Activated B cell treated with CpG ODN at 0.5 μM for 24 hours (primary cell): ENCODE results near the gene IDE. TPM values are rescaled to one million over a fixed set of nuclear protein-coding genes. Genes with fewer than 3 reads are reported as not detected.

ENCODE experiments used
- ATAC-seq: fragments of 200-7000 bp; cut with Tn5 transposase; one replicate; pipeline ENCODE4 v1.10.0; 2021; ENCODE audit warnings: low read depth, mild to moderate bottlenecking, moderate library complexity
- CTCF ChIA-PET: fragments of 350-600 bp; sonication (Branson Sonifier 250); formaldehyde crosslinking; loops from one replicate; lab custom pipeline; 2021; ENCODE audit warnings: antibody characterized with exemption; lab: Charles Lee
- POLR2A ChIA-PET: fragments of 350-600 bp; sonication (Branson Sonifier 250); formaldehyde crosslinking; loops from one replicate; lab custom pipeline; 2021; ENCODE audit warnings: antibody characterized with exemption; lab: Charles Lee
- DNase-seq: peaks from one replicate; pipeline ENCODE4 v3.0.0; 2022
- H3K27ac Mint-ChIP-seq: one replicate; pipeline ENCODE4 v1.8.0; 2020; ENCODE audit warnings: mixed read lengths
- H3K27me3 Mint-ChIP-seq: one replicate; pipeline ENCODE4 v1.8.0; 2021; ENCODE audit warnings: mixed read lengths
- H3K36me3 Mint-ChIP-seq: one replicate; pipeline ENCODE4 v1.8.0; 2021; ENCODE audit warnings: low read depth, mixed read lengths
- H3K4me1 Mint-ChIP-seq: one replicate; pipeline ENCODE4 v1.8.0; 2021; ENCODE audit warnings: mixed read lengths
- H3K4me3 Mint-ChIP-seq: one replicate; pipeline ENCODE4 v1.8.0; 2020; ENCODE audit warnings: mild to moderate bottlenecking, mixed read lengths
- H3K9me3 Mint-ChIP-seq: one replicate; pipeline ENCODE4 v1.8.0; 2020; ENCODE audit warnings: mixed read lengths
- intact Hi-C: fragments of 100-400 bp; cut with micrococcal nuclease; formaldehyde crosslinking; loops from one replicate; pipeline ENCODE4 v1.15.1; 2024
- total RNA-seq: library from RNA; stranded (reverse); gene quantifications from 2 replicates; pipeline ENCODE4 v1.2.3, GENCODE V29; 2022
- TF ChIP-seq, protein P1 (sequence below): fragments of 200-600 bp; IDR thresholded peaks from one replicate; pipeline ENCODE4 v1.8.0; 2022; ENCODE audit warnings: antibody characterized with exemption, mild to moderate bottlenecking

Gene IDE
- total RNA-seq, 1 donor from 2014 or later, result 39.2 TPM

DNA sequence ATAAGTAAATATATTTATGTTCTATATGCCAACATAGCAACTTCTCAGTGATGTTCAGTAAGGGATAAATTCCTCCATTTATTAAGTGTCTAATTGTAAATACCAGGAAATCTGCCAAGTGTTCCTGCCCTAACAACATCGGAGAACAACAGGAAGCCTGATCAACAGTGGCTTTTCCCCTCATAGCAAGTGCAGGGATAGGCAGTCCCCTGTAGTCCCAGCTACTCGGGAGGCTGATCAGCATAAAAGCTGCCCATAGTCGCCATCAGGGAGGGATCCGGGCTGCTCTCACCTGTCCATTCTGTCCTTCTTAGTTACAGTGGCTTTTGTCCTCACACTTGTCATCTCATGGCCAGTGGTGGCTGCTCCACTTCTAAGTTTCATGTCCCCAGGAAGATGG is 141.3 kb downstream of the IDE start:
- ATAC-seq (no peak), DNase-seq (no peak)
- intact Hi-C loops, result no loop called here
- Mint-ChIP-seq H3K36me3 (no peaks in the 10 kb centered on the region), H3K9me3 (no peaks in the 10 kb centered on the region), H3K27ac (no peak overlapping the region), H3K4me1 (no peaks in the 10 kb centered on the region), H3K27me3 (no peaks in the 10 kb centered on the region), H3K4me3 (no peak overlapping the region)
- ChIA-PET POLR2A (no interaction called here), CTCF (interaction anchor here (1.2 to 6.7 kb wide), 3 partner anchors 12 to 344 kb away, joined by 3 to 72 read pairs (median 3); partner anchors contain the start of genes CPEB3 and MARCHF5)
- TF ChIP-seq, protein P1, sequence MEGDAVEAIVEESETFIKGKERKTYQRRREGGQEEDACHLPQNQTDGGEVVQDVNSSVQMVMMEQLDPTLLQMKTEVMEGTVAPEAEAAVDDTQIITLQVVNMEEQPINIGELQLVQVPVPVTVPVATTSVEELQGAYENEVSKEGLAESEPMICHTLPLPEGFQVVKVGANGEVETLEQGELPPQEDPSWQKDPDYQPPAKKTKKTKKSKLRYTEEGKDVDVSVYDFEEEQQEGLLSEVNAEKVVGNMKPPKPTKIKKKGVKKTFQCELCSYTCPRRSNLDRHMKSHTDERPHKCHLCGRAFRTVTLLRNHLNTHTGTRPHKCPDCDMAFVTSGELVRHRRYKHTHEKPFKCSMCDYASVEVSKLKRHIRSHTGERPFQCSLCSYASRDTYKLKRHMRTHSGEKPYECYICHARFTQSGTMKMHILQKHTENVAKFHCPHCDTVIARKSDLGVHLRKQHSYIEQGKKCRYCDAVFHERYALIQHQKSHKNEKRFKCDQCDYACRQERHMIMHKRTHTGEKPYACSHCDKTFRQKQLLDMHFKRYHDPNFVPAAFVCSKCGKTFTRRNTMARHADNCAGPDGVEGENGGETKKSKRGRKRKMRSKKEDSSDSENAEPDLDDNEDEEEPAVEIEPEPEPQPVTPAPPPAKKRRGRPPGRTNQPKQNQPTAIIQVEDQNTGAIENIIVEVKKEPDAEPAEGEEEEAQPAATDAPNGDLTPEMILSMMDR, result no peak

DNA sequence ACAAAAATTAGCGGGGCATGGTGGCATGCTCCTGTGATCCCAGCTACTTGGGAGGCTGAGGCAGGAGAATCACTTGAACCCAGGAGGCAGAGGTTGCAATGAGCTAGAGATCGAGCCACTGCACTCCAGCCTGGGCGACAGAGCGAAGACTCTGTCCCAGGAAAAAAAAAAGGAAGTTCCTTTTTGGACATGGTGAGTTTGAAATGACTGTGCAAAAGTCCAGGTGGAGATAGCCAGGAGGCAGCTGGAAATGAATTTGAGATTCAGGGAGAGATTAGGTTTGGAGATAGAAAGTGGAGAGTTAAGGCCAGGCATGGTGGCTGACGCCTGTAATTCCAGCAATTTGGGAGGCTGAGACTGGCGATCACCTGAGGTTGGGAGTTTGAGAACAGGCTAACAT is 143.8 kb downstream of the IDE start:
- ATAC-seq, result no peak
- Mint-ChIP-seq H3K27me3 (no peaks in the 10 kb centered on the region), H3K4me1 (no peaks in the 10 kb centered on the region), H3K36me3 (no peaks in the 10 kb centered on the region), H3K4me3 (no peak overlapping the region), H3K9me3 (no peaks in the 10 kb centered on the region), H3K27ac (no peak overlapping the region)
- CTCF ChIA-PET, result interaction anchor here (2.4 kb wide), 1 partner anchor 342 kb away, joined by 6 read pairs; no protein-coding TSS in a partner anchor
- TF ChIP-seq, protein P1, result no peak
- POLR2A ChIA-PET, result no interaction called here
- intact Hi-C loops, result no loop called here
- DNase-seq, result no peak

DNA sequence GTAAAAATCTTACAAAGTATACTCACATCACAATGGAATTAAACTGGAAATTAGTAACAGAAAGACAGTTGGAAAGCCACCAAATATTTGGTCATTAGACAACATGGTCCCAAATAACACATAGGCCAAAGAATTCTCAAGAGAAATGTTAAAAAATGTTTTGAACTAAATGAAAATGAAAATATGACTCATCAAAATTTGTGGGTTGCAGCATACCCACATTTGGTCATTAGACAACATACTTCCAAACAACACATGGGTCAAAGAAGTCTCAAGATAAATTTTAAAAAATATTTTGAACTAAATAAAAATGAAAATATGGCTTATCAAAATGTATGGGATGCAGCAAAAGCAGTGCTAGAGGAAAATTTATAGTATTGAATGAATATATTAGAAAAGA is 152.3 kb downstream of the IDE start:
- TF ChIP-seq, protein P1, result no peak
- Mint-ChIP-seq H3K9me3 (peaks cover 6% of the 10 kb centered on the region), H3K27ac (no peak overlapping the region), H3K4me1 (peaks cover 4% of the 10 kb centered on the region), H3K4me3 (no peak overlapping the region), H3K27me3 (peaks cover 32% of the 10 kb centered on the region), H3K36me3 (no peaks in the 10 kb centered on the region)
- POLR2A ChIA-PET, result no interaction called here
- ATAC-seq (no peak), DNase-seq (no peak)
- CTCF ChIA-PET, result no interaction called here
- intact Hi-C loops, result no loop called here

DNA sequence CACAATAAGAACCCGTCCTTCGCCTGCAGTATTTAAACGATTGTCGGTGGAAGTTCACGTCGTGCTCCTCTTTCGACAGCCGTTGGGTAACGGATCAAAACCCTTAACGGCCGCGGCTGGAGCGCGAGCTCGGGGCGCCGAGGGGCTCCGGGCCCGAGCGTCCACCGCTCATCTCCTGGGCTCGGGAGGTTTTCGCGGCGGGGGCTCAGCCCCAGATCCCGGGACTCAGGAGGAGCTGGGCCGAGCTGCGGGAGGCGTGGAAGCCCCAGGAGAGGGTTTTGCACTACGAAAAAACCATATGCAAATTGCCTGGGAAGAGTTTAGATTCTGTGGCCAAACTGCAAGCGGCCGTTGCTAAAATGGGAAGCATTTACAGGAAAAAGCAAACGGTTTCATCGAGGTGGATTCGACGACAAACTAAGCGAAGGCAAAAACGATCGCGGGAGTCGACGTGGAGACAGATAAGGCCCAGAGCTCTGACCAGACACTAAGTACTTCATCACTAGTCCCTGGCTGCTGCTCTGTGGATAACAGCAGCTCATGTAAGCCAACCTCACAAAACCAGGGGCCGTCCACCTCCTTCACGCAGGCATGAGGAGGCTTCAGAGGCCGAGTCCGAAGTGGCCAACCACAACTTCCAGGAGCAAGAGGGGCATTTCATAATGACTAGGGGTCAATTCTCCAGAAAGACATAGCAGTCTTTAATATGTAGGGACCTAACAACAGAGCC is 153.2 kb downstream of the IDE start:
- no peaks in the 10 kb centered on the region for H3K36me3 Mint-ChIP-seq
- DNase-seq, result peak; percentile 15
- peaks cover 10% of the 10 kb centered on the region for H3K9me3 Mint-ChIP-seq
- H3K4me3 Mint-ChIP-seq, result peak overlapping the region; percentile 73
- intact Hi-C loops, result no loop called here
- H3K27me3 Mint-ChIP-seq, result peaks cover 32% of the 10 kb centered on the region
- peaks cover 4% of the 10 kb centered on the region for H3K4me1 Mint-ChIP-seq
- ChIA-PET POLR2A (interaction anchor here (0.6 kb wide), 1 partner anchor 301 kb away, joined by 3 read pairs; no protein-coding TSS in a partner anchor), CTCF (interaction anchor here (0.8 to 1.3 kb wide), 2 partner anchors 12 to 333 kb away, joined by 3 to 5 read pairs; no protein-coding TSS in a partner anchor)
- no peak overlapping the region for H3K27ac Mint-ChIP-seq
- ATAC-seq, result peak; percentile 21
- TF ChIP-seq, protein P1, result no peak
